HCT116 (cell line): ENCODE measurements around the gene POLA2. TPM values are rescaled to one million over a fixed set of nuclear protein-coding genes. Genes with fewer than 3 reads are reported as not detected.

Experiments
- ATAC-seq: fragments of 200-7000 bp; cut with Tn5 transposase; 2 replicates; pipeline ENCODE4 v1.9.1; 2020; ENCODE audit warnings: mild to moderate bottlenecking, moderate library complexity
- BruUV-seq: library from RNA; stranded (reverse); fragments of 400-500 nt; replicated peaks from 2 replicates; lab custom pipeline; 2021; lab: Mats Ljungman, UMichigan
- CTCF ChIA-PET: fragments of 300-600 bp; sonication (Branson Sonifier 250); formaldehyde crosslinking; loops from one replicate; lab custom pipeline; 2021; ENCODE audit warnings: antibody characterized with exemption; lab: Charles Lee
- POLR2A ChIA-PET: fragments of 300-600, 350-600 bp; sonication (Branson Sonifier 250); formaldehyde crosslinking; loops from one replicate; lab custom pipeline; 2021; ENCODE audit warnings: antibody characterized with exemption; lab: Charles Lee
- RAD21 ChIA-PET, 2 experiments: fragments of 300-600 bp; sonication (Branson Sonifier 250); formaldehyde crosslinking; loops; one replicate each; lab custom pipeline; 2023; ENCODE audit warnings: low total read pairs in 2 of 2; ENCODE audit not compliant: uncharacterized antibody in 2 of 2, unreplicated experiment in 2 of 2, low non-redundant PET in 1 of 2; lab: Charles Lee
- DNase-seq: peaks from one replicate; pipeline ENCODE4 v3.0.0-alpha.2; 2010; ENCODE audit warnings: low read depth, low spot score
- H2AFZ ChIP-seq: fragments of 200-600 bp; shearing (Covaris generic), sonication (generic); 2 replicates; pipeline ENCODE4 v1.6.1; 2017; ENCODE audit warnings: low read depth, mixed run types, mixed read lengths, antibody characterized with exemption, low read length; ENCODE audit not compliant: poor library complexity, severe bottlenecking
- H3K27ac ChIP-seq: 2 replicates; pipeline ENCODE4 v1.5.1; 2012; ENCODE audit warnings: low read depth, low read length
- H3K27me3 ChIP-seq: fragments of 200-600 bp; sonication (generic); 2 replicates; pipeline ENCODE4 v1.6.1; 2016; ENCODE audit warnings: mixed run types, low read length, mixed read lengths; ENCODE audit not compliant: insufficient read depth
- H3K36me3 ChIP-seq, 2 experiments: fragments of 200-500 bp in 1 of 2; fragments of 200-600 bp in 1 of 2; sonication (Bioruptor generic) in 1 of 2; sonication (generic) in 1 of 2; 2 replicates each; pipeline versions ENCODE4 v1.5.1 to v1.6.1; 2014 to 2016; ENCODE audit warnings: low read length in 2 of 2, inconsistent platforms in 1 of 2, mixed read lengths in 1 of 2, mixed run types in 1 of 2; ENCODE audit not compliant: insufficient read depth in 2 of 2, control insufficient read depth in 1 of 2
- H3K4me1 ChIP-seq, 2 experiments: fragments of 200-600 bp in 1 of 2; sonication (generic) in 1 of 2; 2 replicates each; pipeline versions ENCODE4 v1.5.1 to v1.6.1; 2012 to 2017; ENCODE audit warnings: low read length in 2 of 2, inconsistent platforms in 1 of 2, mild to moderate bottlenecking in 1 of 2, mixed read lengths in 1 of 2, mixed run types in 1 of 2, moderate library complexity in 1 of 2; ENCODE audit not compliant: insufficient read depth in 2 of 2, control insufficient read depth in 1 of 2
- H3K4me2 ChIP-seq: fragments of 200-600 bp; sonication (generic); 2 replicates; pipeline ENCODE4 v1.6.1; 2017; ENCODE audit warnings: mixed run types, low read length, mixed read lengths
- H3K4me3 ChIP-seq, 2 experiments: fragments of 200-600 bp in 1 of 2; sonication (generic) in 1 of 2; replicated peaks in 1 of 2; 2 replicates each; pipeline ENCODE4 v1.5.1; 2011 to 2016; ENCODE audit warnings: low read length in 2 of 2, control low read depth in 1 of 2, low read depth in 1 of 2, mild to moderate bottlenecking in 1 of 2, mixed read lengths in 1 of 2, mixed run types in 1 of 2
- H3K79me2 ChIP-seq: fragments of 200-600 bp; sonication (generic); 2 replicates; pipeline ENCODE4 v1.6.1; 2017; ENCODE audit warnings: mild to moderate bottlenecking, mixed run types, low read length, moderate library complexity, mixed read lengths; ENCODE audit not compliant: insufficient read depth
- H3K9ac ChIP-seq: fragments of 200-600 bp; sonication (generic); 2 replicates; pipeline ENCODE4 v1.6.1; 2016; ENCODE audit warnings: low read length, mixed read lengths
- H3K9me2 ChIP-seq: fragments of 200-600 bp; sonication (generic), shearing (Covaris generic); 2 replicates; pipeline ENCODE4 v1.6.1; 2017; ENCODE audit warnings: mixed run types, mild to moderate bottlenecking, moderate library complexity; ENCODE audit not compliant: insufficient read depth
- H3K9me3 ChIP-seq, 2 experiments: fragments of 200-500 bp in 1 of 2; fragments of 200-600 bp in 1 of 2; sonication (Bioruptor generic) in 1 of 2; sonication (generic) in 1 of 2; 2 replicates each; pipeline ENCODE4 v1.6.1; 2014 to 2017; ENCODE audit warnings: low read length in 2 of 2, mixed read lengths in 2 of 2, inconsistent platforms in 1 of 2, low read depth in 1 of 2, mild to moderate bottlenecking in 1 of 2, mixed run types in 1 of 2, moderate library complexity in 1 of 2; ENCODE audit not compliant: control insufficient read depth in 1 of 2, insufficient read depth in 1 of 2
- H4K20me1 ChIP-seq: fragments of 200-600 bp; sonication (generic), shearing (Covaris generic); 2 replicates; pipeline ENCODE4 v1.6.1; 2017; ENCODE audit warnings: mixed run types, mild to moderate bottlenecking, moderate library complexity; ENCODE audit not compliant: insufficient read depth
- CEBPB ChIP-seq: IDR thresholded peaks from 2 replicates; pipeline ENCODE4 v1.6.1; 2012; ENCODE audit warnings: low read depth
- EGR1 ChIP-seq: IDR thresholded peaks from 2 replicates; pipeline ENCODE4 v1.6.1; 2012; ENCODE audit warnings: low read depth
- ELF1 ChIP-seq: IDR thresholded peaks from 2 replicates; pipeline ENCODE4 v1.6.1; 2012; ENCODE audit warnings: low read depth, borderline replicate concordance
- EZH2 ChIP-seq: fragments of 200-600 bp; sonication (generic); IDR thresholded peaks from 2 replicates; pipeline ENCODE4 v1.6.1; 2017; ENCODE audit warnings: antibody characterized with exemption, mixed run types
- FOSL1 ChIP-seq: IDR thresholded peaks from 2 replicates; pipeline ENCODE4 v1.6.1; 2012; ENCODE audit warnings: low read depth
- JUND ChIP-seq: IDR thresholded peaks from 2 replicates; pipeline ENCODE4 v1.6.1; 2012
- POLR2A ChIP-seq: IDR thresholded peaks from 2 replicates; pipeline ENCODE4 v1.7.0; 2011; ENCODE audit warnings: borderline replicate concordance; ENCODE audit not compliant: insufficient read depth, insufficient read length; ENCODE audit errors: extremely low read depth
- POLR2AphosphoS5 ChIP-seq: IDR thresholded peaks from 2 replicates; pipeline ENCODE4 v1.6.1; 2011; ENCODE audit warnings: mild to moderate bottlenecking, low read depth, low read length, moderate library complexity
- SIN3A ChIP-seq: IDR thresholded peaks from 2 replicates; pipeline ENCODE4 v1.6.1; 2012; ENCODE audit warnings: low read depth
- SP1 ChIP-seq: IDR thresholded peaks from 2 replicates; pipeline ENCODE4 v1.6.1; 2012; ENCODE audit warnings: low read depth
- SRF ChIP-seq: IDR thresholded peaks from 2 replicates; pipeline ENCODE4 v1.6.1; 2012; ENCODE audit warnings: low read depth
- TCF7L2 ChIP-seq: IDR thresholded peaks from 2 replicates; pipeline ENCODE4 v1.7.0; 2011; ENCODE audit warnings: borderline replicate concordance, inconsistent platforms; ENCODE audit not compliant: insufficient read depth, insufficient read length; ENCODE audit errors: extremely low read depth
- ZFX ChIP-seq: fragments of 450-650 bp; IDR thresholded peaks from 2 replicates; pipeline ENCODE4 v1.6.1; 2017
- intact Hi-C: fragments of 100-400 bp; cut with micrococcal nuclease; formaldehyde crosslinking; loops from 2 replicates; pipeline ENCODE4 v1.10.0; 2022
- total RNA-seq: library from RNA; stranded (reverse); gene quantifications from one replicate; pipeline ENCODE4 v1.2.1, GENCODE V29; 2021; ENCODE audit not compliant: unreplicated experiment
- TF ChIP-seq, protein P1 (sequence below): IDR thresholded peaks from 2 replicates; pipeline ENCODE4 v1.6.1; 2012
- TF ChIP-seq, protein P2 (sequence below): IDR thresholded peaks from 2 replicates; pipeline ENCODE4 v1.6.1; 2012
- TF ChIP-seq, protein P3 (sequence below), 3 experiments: fragments of 200-600 bp in 1 of 3; sonication (generic) in 1 of 3; IDR thresholded peaks in 2 of 3; conservative IDR thresholded peaks in 1 of 3; 2 replicates each; pipeline ENCODE4 v1.5.1; 2012 to 2017; ENCODE audit warnings: low read depth in 2 of 3, low read length in 2 of 3, antibody characterized with exemption in 1 of 3, borderline replicate concordance in 1 of 3, control low read depth in 1 of 3, mild to moderate bottlenecking in 1 of 3, mixed read lengths in 1 of 3, mixed run types in 1 of 3, moderate library complexity in 1 of 3; ENCODE audit not compliant: insufficient read depth in 1 of 3

The POLA2 gene
- total RNA-seq, 1 experiment from 2014 or later = 20.0 TPM

DNA sequence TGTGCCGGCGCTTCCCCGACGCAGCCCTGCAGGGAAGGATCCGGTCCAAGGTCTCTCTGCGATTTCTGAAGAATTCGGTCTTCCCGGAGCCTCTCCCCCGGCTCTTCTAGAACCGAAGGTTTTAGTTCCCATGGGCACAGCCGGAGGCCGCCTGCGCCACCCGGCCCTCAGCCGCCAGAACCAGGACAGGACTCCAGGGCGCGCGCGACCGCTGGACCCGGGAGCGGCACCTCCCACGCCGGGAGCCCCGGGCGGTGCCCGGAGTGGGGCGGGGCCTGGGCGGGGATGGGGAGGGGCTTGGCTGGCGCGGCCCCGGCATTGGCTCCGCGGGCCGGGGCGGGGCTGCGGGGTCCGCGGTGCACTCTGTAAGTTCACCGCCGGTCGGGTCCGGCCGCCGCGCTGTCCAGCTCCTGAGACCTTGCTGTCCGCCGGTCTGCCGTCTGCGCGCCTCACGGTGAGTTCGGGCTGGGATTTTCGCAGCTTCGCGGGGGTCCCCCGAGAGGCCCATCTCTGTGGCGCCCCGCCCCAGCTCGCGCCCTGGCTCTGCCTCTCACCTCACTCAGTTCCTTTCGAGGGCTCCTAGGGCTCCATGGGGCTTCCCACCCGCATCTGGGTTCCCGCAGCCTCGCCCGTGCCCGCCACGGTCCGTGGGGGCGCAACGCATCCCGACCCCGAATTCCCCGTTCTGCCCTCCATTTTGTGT is 52.9 kb downstream of the POLA2 start, which contains the start of gene CDC42EP2:
Gene CDC42EP2 (plus strand): TSS at position 366 of the 703 bp plus-strand sequence. CDS start 6,033 bp downstream, outside the sequence.
- H3K4me3 ChIP-seq = peak within 1 kb of the TSS; percentile 84 to 85
- H3K27ac ChIP-seq = peak within 1 kb of the TSS; percentile 83
- peak within 1 kb of the TSS; percentile 77 for H3K9ac ChIP-seq
- peaks cover 47% of the 10 kb centered on the region for H3K79me2 ChIP-seq
- no peaks in the 10 kb centered on the region for H3K9me2 ChIP-seq
- H3K36me3 ChIP-seq = 0 out of 4 replicates have a peak, but pooled peaks cover 0 to 3% of the 10 kb centered on the region in 2 experiments
- no peaks in the 10 kb centered on the region for H3K9me3 ChIP-seq
- H2AFZ ChIP-seq = no peak within 1 kb of the TSS
- no TSS peak for BruUV-seq
- DNase-seq (peak; percentile 44), ATAC-seq (peak; percentile 82)
- H3K4me2 ChIP-seq = peak within 1 kb of the TSS; percentile 84
- H3K27me3 ChIP-seq = no peaks in the 10 kb centered on the region
- ChIA-PET CTCF (interaction anchor here (0.9 to 5.4 kb wide), 8 partner anchors 11 to 470 kb away, joined by 3 to 127 read pairs (median 6); partner anchors contain the start of genes CDC42BPG and DPF2), POLR2A (interaction anchor here (1.0 to 3.2 kb wide), 6 partner anchors 18 to 194 kb away, joined by 4 to 20 read pairs (median 6); partner anchors contain the start of genes DPF2 and MALAT1), RAD21 (interaction anchor here (0.7 to 3.4 kb wide), 4 partner anchors 15 to 40 kb away, joined by 3 to 27 read pairs (median 8); no protein-coding TSS in a partner anchor)
- H3K4me1 ChIP-seq = peaks cover 31 to 61% of the 10 kb centered on the region in 2 experiments
- no peaks in the 10 kb centered on the region for H4K20me1 ChIP-seq
- TF ChIP-seq ZFX (no peak), TCF7L2 (peak; percentile 33), EGR1 (peak; percentile 67; the same call in 1 of the 2 replicates), SIN3A (peak; percentile 29; the same call in 1 of the 2 replicates), CEBPB (no peak), POLR2AphosphoS5 (peak; percentile 92), FOSL1 (no peak), POLR2A (peak; percentile 62), ELF1 (no peak), JUND (no peak), SRF (no peak), SP1 (no peak; the same call in 1 of the 2 replicates), EZH2 (no peak)
- TF ChIP-seq, protein P1, sequence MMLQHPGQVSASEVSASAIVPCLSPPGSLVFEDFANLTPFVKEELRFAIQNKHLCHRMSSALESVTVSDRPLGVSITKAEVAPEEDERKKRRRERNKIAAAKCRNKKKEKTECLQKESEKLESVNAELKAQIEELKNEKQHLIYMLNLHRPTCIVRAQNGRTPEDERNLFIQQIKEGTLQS = no peak
- TF ChIP-seq, protein P2, sequence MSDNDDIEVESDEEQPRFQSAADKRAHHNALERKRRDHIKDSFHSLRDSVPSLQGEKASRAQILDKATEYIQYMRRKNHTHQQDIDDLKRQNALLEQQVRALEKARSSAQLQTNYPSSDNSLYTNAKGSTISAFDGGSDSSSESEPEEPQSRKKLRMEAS = no peak
- TF ChIP-seq, protein P3, sequence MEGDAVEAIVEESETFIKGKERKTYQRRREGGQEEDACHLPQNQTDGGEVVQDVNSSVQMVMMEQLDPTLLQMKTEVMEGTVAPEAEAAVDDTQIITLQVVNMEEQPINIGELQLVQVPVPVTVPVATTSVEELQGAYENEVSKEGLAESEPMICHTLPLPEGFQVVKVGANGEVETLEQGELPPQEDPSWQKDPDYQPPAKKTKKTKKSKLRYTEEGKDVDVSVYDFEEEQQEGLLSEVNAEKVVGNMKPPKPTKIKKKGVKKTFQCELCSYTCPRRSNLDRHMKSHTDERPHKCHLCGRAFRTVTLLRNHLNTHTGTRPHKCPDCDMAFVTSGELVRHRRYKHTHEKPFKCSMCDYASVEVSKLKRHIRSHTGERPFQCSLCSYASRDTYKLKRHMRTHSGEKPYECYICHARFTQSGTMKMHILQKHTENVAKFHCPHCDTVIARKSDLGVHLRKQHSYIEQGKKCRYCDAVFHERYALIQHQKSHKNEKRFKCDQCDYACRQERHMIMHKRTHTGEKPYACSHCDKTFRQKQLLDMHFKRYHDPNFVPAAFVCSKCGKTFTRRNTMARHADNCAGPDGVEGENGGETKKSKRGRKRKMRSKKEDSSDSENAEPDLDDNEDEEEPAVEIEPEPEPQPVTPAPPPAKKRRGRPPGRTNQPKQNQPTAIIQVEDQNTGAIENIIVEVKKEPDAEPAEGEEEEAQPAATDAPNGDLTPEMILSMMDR (IDR thresholded peaks at IDR 0.05 in 2 of 3, conservative IDR thresholded peaks at IDR 0.05 in 1 of 3; ENCODE audit: borderline replicate concordance in 1 of 3, insufficient read depth in 1 of 3, low read depth in 2 of 3, low read length in 2 of 3) = no peak
- intact Hi-C loops = loop anchor here (1.0 kb wide), 1 partner anchor 39 kb away; no protein-coding TSS in a partner anchor
